HG02970 (cell line): Measurements from ENCODE around the gene GPC5.
"Not testable (repeated sequence)": the region's sequence is repeated elsewhere in the genome, so short reads cannot be mapped to it uniquely, and the experiment has no call there.

Experiments
- ATAC-seq: cut with Tn5 transposase; IDR thresholded peaks from one replicate; pipeline ENCODE4 v1.9.1; 2021; ENCODE audit warnings: mild to moderate bottlenecking, moderate library complexity, moderate number of reproducible peaks; ENCODE audit not compliant: unreplicated experiment, low FRiP score

The GPC5 gene

GRCh38 chr13:92483894-92484293, 1085.5 kb downstream of the GPC5 start:
- no peak for ATAC-seq

GRCh38 chr13:92487238-92487637, 1088.8 kb downstream of the GPC5 start:
- no peak for ATAC-seq

- ATAC-seq = no peak
Observed at GRCh38 chr13:92488249-92488852, 1089.9 kb downstream of the GPC5 start.

GRCh38 chr13:92491839-92492238, 1093.4 kb downstream of the GPC5 start:
- ATAC-seq = no peak

GRCh38 chr13:92494915-92495314, 1096.5 kb downstream of the GPC5 start:
- no peak for ATAC-seq

GRCh38 chr13:92500192-92500591, 1101.8 kb downstream of the GPC5 start:
- ATAC-seq = no peak

- no peak for ATAC-seq
Observed at GRCh38 chr13:92510416-92510815, 1112.0 kb downstream of the GPC5 start.

- no peak for ATAC-seq
Observed at GRCh38 chr13:92512852-92513251, 1114.4 kb downstream of the GPC5 start.

GRCh38 chr13:92513672-92514071, 1115.3 kb downstream of the GPC5 start:
- no peak for ATAC-seq

- ATAC-seq = no peak
Observed at GRCh38 chr13:92514420-92515125, 1116.2 kb downstream of the GPC5 start.

GRCh38 chr13:92516878-92517277, 1118.5 kb downstream of the GPC5 start:
- not testable (repeated sequence) for ATAC-seq

GRCh38 chr13:92518622-92519021, 1120.2 kb downstream of the GPC5 start:
- ATAC-seq = not testable (repeated sequence)

GRCh38 chr13:92530364-92530763, 1131.9 kb downstream of the GPC5 start:
- no peak for ATAC-seq

- ATAC-seq = no peak
Observed at GRCh38 chr13:92535222-92536006, 1137.0 kb downstream of the GPC5 start.

GRCh38 chr13:92537471-92537870, 1139.0 kb downstream of the GPC5 start:
- no peak for ATAC-seq

GRCh38 chr13:92538164-92538563, 1139.7 kb downstream of the GPC5 start:
- ATAC-seq = no peak

- ATAC-seq = not testable (repeated sequence)
Observed at GRCh38 chr13:92539148-92539547, 1140.7 kb downstream of the GPC5 start.

- ATAC-seq = no peak
Observed at GRCh38 chr13:92547266-92547665, 1148.8 kb downstream of the GPC5 start.

GRCh38 chr13:92549276-92549675, 1150.9 kb downstream of the GPC5 start:
- ATAC-seq = no peak

GRCh38 chr13:92553470-92554114, 1155.2 kb downstream of the GPC5 start:
- no peak for ATAC-seq

- no peak for ATAC-seq
Observed at GRCh38 chr13:92560883-92561282, 1162.5 kb downstream of the GPC5 start.
